ENCODE data around the gene IMMP2L.
"Not testable (repeated sequence)": the region's sequence is repeated elsewhere in the genome, so short reads cannot be mapped to it uniquely, and the experiment has no call there.

GRCh38 chr7:110936665-110937064, 625.6 kb downstream of the IMMP2L start:
- TF ChIP-seq CTCF, POLR2A, EP300 (IDR thresholded peaks at IDR 0.05): not testable (repeated sequence)
